IMR-90 (cell line): ENCODE data around the gene HDAC9. TPM values are rescaled to one million over a fixed set of nuclear protein-coding genes. Genes with fewer than 3 reads are reported as not detected.

ENCODE experiments used
- ATAC-seq: fragments of 200-7000 bp; cut with Tn5 transposase; 2 replicates; pipeline ENCODE4 v1.9.1; 2020; ENCODE audit warnings: low read depth, mild to moderate bottlenecking, moderate library complexity
- BruUV-seq: library from RNA; stranded (reverse); fragments of 400-500 nt; replicated peaks from 2 replicates; lab custom pipeline; 2021; lab: Mats Ljungman, UMichigan
- CTCF ChIA-PET: fragments of 300-600 bp; formaldehyde crosslinking; extraction: SDS; loops from one replicate; lab custom pipeline; 2021; ENCODE audit warnings: antibody characterized with exemption; lab: Yijun Ruan, JAX
- POLR2A ChIA-PET: fragments of 300-600 bp; sonication (Branson Sonifier 250); formaldehyde crosslinking; loops from one replicate; lab custom pipeline; 2022; ENCODE audit warnings: antibody characterized with exemption; ENCODE audit not compliant: unreplicated experiment; lab: Charles Lee
- DNase-seq: peaks from one replicate; pipeline ENCODE4 v3.0.0; 2013
- H2AFZ ChIP-seq: replicated peaks from 2 replicates; pipeline ENCODE3; 2013; ENCODE audit warnings: low read length, mild to moderate bottlenecking; ENCODE audit not compliant: poor library complexity
- H2AK5ac ChIP-seq: 2 replicates; pipeline ENCODE4 v1.6.1; 2013; ENCODE audit warnings: low read depth, low read length, inconsistent platforms
- H2AK9ac ChIP-seq: replicated peaks from 2 replicates; pipeline ENCODE3; 2013; ENCODE audit warnings: mild to moderate bottlenecking, low read depth, low read length, moderate library complexity; ENCODE audit not compliant: poor library complexity
- H2BK120ac ChIP-seq: 2 replicates; pipeline ENCODE4 v1.6.1; 2013; ENCODE audit warnings: low read depth, low read length, inconsistent platforms
- H2BK15ac ChIP-seq: 3 replicates; pipeline ENCODE4 v1.6.1; 2013; ENCODE audit warnings: low read depth, low read length, inconsistent platforms
- H2BK20ac ChIP-seq: 2 replicates; pipeline ENCODE4 v1.6.1; 2013; ENCODE audit warnings: low read depth, mild to moderate bottlenecking, inconsistent platforms, low read length, moderate library complexity
- H2BK5ac ChIP-seq: 2 replicates; pipeline ENCODE4 v1.6.1; 2013; ENCODE audit warnings: mild to moderate bottlenecking, low read depth, low read length, inconsistent platforms; ENCODE audit not compliant: poor library complexity, severe bottlenecking
- H3K14ac ChIP-seq: replicated peaks from 2 replicates; pipeline ENCODE4 v1.6.1; 2013; ENCODE audit warnings: low read depth, low read length, inconsistent platforms
- H3K18ac ChIP-seq: 2 replicates; pipeline ENCODE4 v1.6.1; 2013; ENCODE audit warnings: low read depth, low read length, control low read depth
- H3K23ac ChIP-seq: 2 replicates; pipeline ENCODE4 v1.6.1; 2013; ENCODE audit warnings: low read depth, low read length, inconsistent platforms
- H3K27ac ChIP-seq: 2 replicates; pipeline ENCODE4 v1.5.1; 2013; ENCODE audit warnings: mild to moderate bottlenecking, control low read depth, low read length; ENCODE audit not compliant: insufficient read depth
- H3K27me3 ChIP-seq: 2 replicates; pipeline ENCODE4 v1.6.1; 2013; ENCODE audit warnings: low read length; ENCODE audit not compliant: control insufficient read depth, insufficient read depth
- H3K36me3 ChIP-seq: 2 replicates; pipeline ENCODE4 v1.6.1; 2013; ENCODE audit warnings: low read length, mixed read lengths; ENCODE audit not compliant: control insufficient read depth, insufficient read depth
- H3K4ac ChIP-seq: 2 replicates; pipeline ENCODE4 v1.6.1; 2013; ENCODE audit warnings: low read depth, low read length, inconsistent platforms
- H3K4me1 ChIP-seq: 2 replicates; pipeline ENCODE4 v1.6.1; 2013; ENCODE audit warnings: low read length, mixed read lengths; ENCODE audit not compliant: control insufficient read depth, insufficient read depth
- H3K4me2 ChIP-seq: 2 replicates; pipeline ENCODE4 v1.6.1; 2013; ENCODE audit warnings: low read depth, mild to moderate bottlenecking, control low read depth, low read length, moderate library complexity
- H3K4me3 ChIP-seq: 2 replicates; pipeline ENCODE4 v1.5.1; 2013; ENCODE audit warnings: low read depth, mild to moderate bottlenecking, control low read depth, low read length, moderate library complexity; ENCODE audit not compliant: insufficient read depth
- H3K56ac ChIP-seq: 2 replicates; pipeline ENCODE4 v1.6.1; 2013; ENCODE audit warnings: low read length, inconsistent platforms; ENCODE audit not compliant: insufficient read depth; ENCODE audit errors: extremely low read depth
- H3K79me1 ChIP-seq, 2 experiments: 2 replicates each; pipeline ENCODE4 v1.6.1; 2013; ENCODE audit warnings: low read length in 2 of 2, inconsistent platforms in 1 of 2, low read depth in 1 of 2
- H3K9ac ChIP-seq: 2 replicates; pipeline ENCODE4 v1.6.1; 2013; ENCODE audit warnings: low read depth, low read length, control low read depth
- H3K9me1 ChIP-seq: 2 replicates; pipeline ENCODE4 v1.6.1; 2013; ENCODE audit warnings: low read length, inconsistent platforms; ENCODE audit not compliant: insufficient read depth
- H3K9me3 ChIP-seq: 2 replicates; pipeline ENCODE4 v1.6.1; 2013; ENCODE audit warnings: low read length; ENCODE audit not compliant: control insufficient read depth, insufficient read depth
- H4K20me1 ChIP-seq: 2 replicates; pipeline ENCODE4 v1.6.1; 2013; ENCODE audit warnings: low read length, inconsistent platforms; ENCODE audit not compliant: insufficient read depth
- H4K5ac ChIP-seq: 2 replicates; pipeline ENCODE4 v1.6.1; 2013; ENCODE audit warnings: mild to moderate bottlenecking, low read depth, low read length, control low read depth
- H4K8ac ChIP-seq, 2 experiments: 2 replicates each; pipeline ENCODE4 v1.6.1; 2013; ENCODE audit warnings: low read depth in 2 of 2, low read length in 2 of 2, control low read depth in 1 of 2, inconsistent platforms in 1 of 2
- H4K91ac ChIP-seq: 2 replicates; pipeline ENCODE4 v1.6.1; 2013; ENCODE audit warnings: low read depth, low read length, inconsistent platforms; ENCODE audit not compliant: insufficient read depth
- BHLHE40 ChIP-seq: fragments of 150-350 bp; IDR thresholded peaks from 2 replicates; pipeline ENCODE4 v1.6.1; 2016; ENCODE audit warnings: mild to moderate bottlenecking, low read depth, low read length
- CHD1 ChIP-seq: IDR thresholded peaks from 2 replicates; pipeline ENCODE4 v1.6.1; 2012; ENCODE audit warnings: low read depth, low read length, improper control_type of control experiment
- FOS ChIP-seq: fragments of 150-350 bp; IDR thresholded peaks from 2 replicates; pipeline ENCODE4 v1.6.1; 2016; ENCODE audit warnings: low read depth, low read length
- MAFK ChIP-seq: IDR thresholded peaks from 2 replicates; pipeline ENCODE4 v1.6.1; 2012; ENCODE audit warnings: low read depth, low read length, improper control_type of control experiment
- POLR2A ChIP-seq: IDR thresholded peaks from 2 replicates; pipeline ENCODE4 v1.6.1; 2012; ENCODE audit warnings: mild to moderate bottlenecking, low read depth, low read length
- RAD21 ChIP-seq: IDR thresholded peaks from 2 replicates; pipeline ENCODE4 v1.6.1; 2012; ENCODE audit warnings: low read length, improper control_type of control experiment
- RCOR1 ChIP-seq: IDR thresholded peaks from 2 replicates; pipeline ENCODE4 v1.6.1; 2012; ENCODE audit warnings: mild to moderate bottlenecking, low read length, improper control_type of control experiment; ENCODE audit not compliant: insufficient replicate concordance
- SMC3 ChIP-seq: fragments of 150-350 bp; IDR thresholded peaks from 2 replicates; pipeline ENCODE4 v1.6.1; 2016; ENCODE audit warnings: low read depth, mild to moderate bottlenecking, antibody characterized with exemption, low read length, moderate library complexity
- WGBS, 2 experiments: methylation state at CpG; one replicate each; pipeline versions ENCODE4 v1.1.5 to v1.1.7; 2013; ENCODE audit warnings: missing lambda C conversion rate in 2 of 2; ENCODE audit not compliant: insufficient read length in 1 of 2; ENCODE audit errors: extremely low coverage in 2 of 2; 5-methylcytosine and 5-hydroxymethylcytosine counted together
- dilution Hi-C: fragments of 300-500 bp; cut with HindIII; formaldehyde crosslinking; loops from one replicate; pipeline ENCODE4 v1.14.3; 2018; ENCODE audit warnings: low sequenced_read_pairs; ENCODE audit not compliant: unreplicated experiment
- in situ Hi-C: fragments of 300-500 bp; cut with MboI; formaldehyde crosslinking; loops from 3 replicates; pipeline ENCODE4 v1.14.3; 2019; ENCODE audit warnings: low sequenced_read_pairs, inconsistent platforms, mixed read lengths
- intact Hi-C: fragments of 100-400 bp; cut with micrococcal nuclease; formaldehyde crosslinking; loops from 2 replicates; pipeline ENCODE4 v1.10.0; 2022
- polyA plus RNA-seq, 3 experiments: library from polyadenylated mRNA; depleted of rRNA; stranded (reverse); fragments of >200 nt; gene quantifications; 2 replicates each; pipeline ENCODE4 v1.2.3, GENCODE V29; 2012; ENCODE audit warnings: low replicate concordance in 1 of 3
- total RNA-seq: library from RNA; depleted of rRNA; stranded (reverse); fragments of >200 nt; gene quantifications from 2 replicates; pipeline ENCODE4 v1.2.3, GENCODE V29; 2012
- TF ChIP-seq, protein P1 (sequence below): fragments of 150-350 bp; IDR thresholded peaks from 2 replicates; pipeline ENCODE4 v1.6.1; 2016; ENCODE audit warnings: low read depth, mild to moderate bottlenecking, low read length, moderate library complexity, borderline replicate concordance

Gene HDAC9
- total and polyA plus RNA-seq, 2 of the 4 experiments (the other 2 are of a cell fraction), result 4.3 to 24.7 TPM

GRCh38 chr7:18535810-18536415 is 40.4 kb downstream of the HDAC9 start:
- 60% methylated on average over 1 of the region's 2 CpGs; no CpG with 5 or more reads in 1 of the 2 experiments for WGBS, 2 experiments
- H2AK9ac ChIP-seq, result peak overlapping the region; percentile 0
- H3K27me3 ChIP-seq, result no peaks in the 10 kb centered on the region
- ChIA-PET CTCF (interaction anchor here (0.6 kb wide), 1 partner anchor 357 kb away, joined by 3 read pairs; no protein-coding TSS in a partner anchor), POLR2A (no interaction called here)
- 0 out of 2 replicates have a peak, but pooled peaks cover under 1% of the 10 kb centered on the region for H3K9me1 ChIP-seq
- BruUV-seq, result no TSS peak
- H2BK15ac ChIP-seq, result peak overlapping the region; percentile 10; the same call in 2 of the 3 replicates
- H3K18ac ChIP-seq, result no peak overlapping the region
- H4K8ac ChIP-seq, result peak overlapping the region in 1 of 2 experiments; percentile 54; a peak in 1 of 4 replicates
- H2BK20ac ChIP-seq, result peak overlapping the region; percentile 2; the same call in 1 of the 2 replicates
- no peak overlapping the region for H2AK5ac ChIP-seq
- no peak overlapping the region for H3K23ac ChIP-seq
- no peak for TF ChIP-seq POLR2A
- TF ChIP-seq CHD1, result no peak
- TF ChIP-seq BHLHE40, result no peak
- no peak for TF ChIP-seq RCOR1
- TF ChIP-seq FOS, result no peak
- TF ChIP-seq, protein P1, sequence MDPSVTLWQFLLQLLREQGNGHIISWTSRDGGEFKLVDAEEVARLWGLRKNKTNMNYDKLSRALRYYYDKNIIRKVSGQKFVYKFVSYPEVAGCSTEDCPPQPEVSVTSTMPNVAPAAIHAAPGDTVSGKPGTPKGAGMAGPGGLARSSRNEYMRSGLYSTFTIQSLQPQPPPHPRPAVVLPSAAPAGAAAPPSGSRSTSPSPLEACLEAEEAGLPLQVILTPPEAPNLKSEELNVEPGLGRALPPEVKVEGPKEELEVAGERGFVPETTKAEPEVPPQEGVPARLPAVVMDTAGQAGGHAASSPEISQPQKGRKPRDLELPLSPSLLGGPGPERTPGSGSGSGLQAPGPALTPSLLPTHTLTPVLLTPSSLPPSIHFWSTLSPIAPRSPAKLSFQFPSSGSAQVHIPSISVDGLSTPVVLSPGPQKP, result no peak
- TF ChIP-seq SMC3, result no peak
- no peak for TF ChIP-seq RAD21
- no peak for TF ChIP-seq MAFK
- dilution Hi-C loops (no loop called here), in situ Hi-C loops (no loop called here), intact Hi-C loops (no loop called here)
- no peaks in the 10 kb centered on the region for H4K20me1 ChIP-seq
- H3K9ac ChIP-seq, result no peak overlapping the region
- H3K27ac ChIP-seq, result no peak overlapping the region
- peak overlapping the region; percentile 73 for H3K14ac ChIP-seq
- peaks cover 0 to 8% of the 10 kb centered on the region in 2 experiments; a peak in 2 of 4 replicates for H3K79me1 ChIP-seq
- no peak for ATAC-seq
- no peaks in the 10 kb centered on the region for H3K36me3 ChIP-seq
- no peak overlapping the region for H3K4me3 ChIP-seq
- H3K4ac ChIP-seq, result peak overlapping the region; percentile 11; the same call in 1 of the 2 replicates
- no peak overlapping the region for H4K91ac ChIP-seq
- DNase-seq, result no peak
- no peak overlapping the region for H2BK5ac ChIP-seq
- no peaks in the 10 kb centered on the region for H3K4me1 ChIP-seq
- no peak overlapping the region for H3K4me2 ChIP-seq
- H2BK120ac ChIP-seq, result peak overlapping the region; percentile 2; the same call in 1 of the 2 replicates
- H3K9me3 ChIP-seq, result no peaks in the 10 kb centered on the region
- no peak overlapping the region for H3K56ac ChIP-seq
- no peak overlapping the region for H2AFZ ChIP-seq
- no peak overlapping the region for H4K5ac ChIP-seq
